GM19193 (cell line): ENCODE measurements around the gene GNA12.

ENCODE experiments used
- POLR2A ChIP-seq: IDR thresholded peaks from 4 replicates; pipeline ENCODE4 v1.6.1; 2011; ENCODE audit not compliant: insufficient read depth, insufficient read length; ENCODE audit errors: extremely low read depth

The GNA12 gene

DNA sequence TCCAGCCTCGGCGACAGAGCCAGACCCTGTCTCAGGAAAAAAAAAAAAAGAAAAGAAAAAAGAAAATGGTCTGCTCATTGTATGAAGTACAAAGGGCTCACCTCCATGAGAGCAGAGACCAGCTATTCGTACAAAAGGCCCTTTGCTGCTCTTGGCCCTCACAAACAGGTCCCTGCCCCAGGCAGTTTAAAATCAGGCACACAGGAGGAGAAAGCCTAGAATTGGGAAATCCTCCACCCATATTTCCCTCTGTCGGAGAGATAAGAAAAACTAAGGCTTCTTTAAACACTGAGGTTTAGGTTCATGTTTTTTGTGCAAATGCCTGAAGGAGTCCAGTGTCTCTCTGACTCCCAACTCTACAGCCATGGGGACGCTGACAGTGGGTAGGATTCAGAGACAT lies 15.1 kb downstream of the GNA12 start:
- no peak for TF ChIP-seq POLR2A

DNA sequence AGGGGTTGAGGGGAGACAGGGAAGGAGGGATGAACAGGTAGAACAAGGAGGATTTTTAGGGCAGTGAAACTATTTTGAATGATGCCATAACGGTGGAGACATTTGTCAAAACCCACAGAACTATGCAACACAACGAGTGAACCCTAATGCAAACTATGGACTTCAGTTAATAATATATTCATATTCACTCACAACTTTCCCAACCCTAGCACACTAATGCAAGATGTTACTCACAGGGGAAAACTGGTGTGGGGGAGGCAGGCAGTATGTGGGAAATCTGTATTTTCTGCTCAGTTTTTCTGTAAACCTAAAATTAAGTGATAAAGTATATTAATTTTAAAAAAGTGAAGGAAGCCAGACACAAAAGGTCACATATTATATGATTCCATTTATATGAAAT lies 17.3 kb downstream of the GNA12 start:
- TF ChIP-seq POLR2A: no peak

DNA sequence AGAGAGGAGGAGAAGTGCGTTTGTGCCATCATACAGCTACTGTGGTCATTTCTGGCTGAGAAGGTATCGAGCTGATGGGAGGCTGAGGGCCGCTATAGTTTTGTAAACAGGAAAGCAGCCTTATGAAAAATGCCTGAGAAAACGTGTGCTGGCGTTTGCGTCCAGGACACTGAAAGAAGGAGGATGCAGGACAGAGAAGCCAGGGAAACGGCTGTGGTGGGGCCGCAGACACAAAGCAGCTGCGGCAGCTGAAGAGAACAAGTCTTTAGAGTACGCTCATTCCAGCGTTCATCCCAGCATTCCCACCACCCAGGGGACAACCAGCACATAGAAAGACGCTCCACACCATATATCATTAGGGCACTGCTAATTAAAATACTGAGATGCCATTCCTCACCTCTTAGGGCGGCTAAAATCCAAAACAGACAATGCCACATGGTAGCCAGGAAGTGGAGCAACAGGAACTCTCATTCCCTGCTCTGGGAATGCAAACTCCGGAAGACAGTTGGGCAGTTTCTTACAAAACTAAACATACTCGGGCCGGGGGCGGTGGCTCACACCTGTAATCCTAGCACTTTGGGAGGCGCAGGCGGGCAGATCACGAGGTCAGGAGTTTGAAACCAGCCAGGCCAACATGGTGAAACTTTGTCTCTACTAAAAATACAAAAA lies 18.4 kb downstream of the GNA12 start:
- TF ChIP-seq POLR2A: no peak

DNA sequence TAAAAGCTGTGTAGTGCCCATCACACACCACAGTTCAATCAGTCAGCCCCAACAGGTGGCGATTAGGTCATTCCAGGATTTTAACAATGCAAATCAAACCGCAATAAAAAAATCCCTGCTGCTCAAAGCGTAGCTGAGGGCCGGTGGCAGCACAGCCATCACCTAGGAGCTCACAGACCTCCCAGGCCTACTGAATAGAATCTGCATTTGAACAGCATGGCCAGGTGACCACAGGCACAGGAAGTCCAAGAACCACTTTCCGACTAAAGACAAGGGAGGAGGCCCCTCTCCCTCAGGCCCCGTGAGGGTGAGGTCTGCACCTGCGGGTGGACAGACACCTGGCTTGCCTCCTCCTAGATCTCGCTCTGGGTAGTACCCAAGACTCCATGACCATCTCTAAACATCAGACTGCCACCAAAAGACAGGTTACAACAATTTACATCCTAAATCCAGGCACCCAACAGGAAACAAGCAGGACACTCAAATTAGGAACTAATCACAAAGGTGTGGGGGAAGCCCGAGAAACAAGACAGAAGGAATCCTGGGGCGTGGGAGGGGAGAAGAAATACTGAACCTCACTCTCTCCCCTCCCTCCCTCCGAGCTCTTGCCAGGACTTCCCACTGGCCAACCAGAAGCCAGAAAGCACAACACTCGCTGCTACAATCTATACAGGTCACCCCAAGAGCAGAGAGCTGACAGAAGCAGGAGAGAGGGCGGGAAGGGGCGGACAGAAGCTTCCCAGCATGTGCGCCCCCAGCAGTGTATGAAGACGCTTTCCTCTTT lies 19.2 kb downstream of the GNA12 start:
- no peak for TF ChIP-seq POLR2A

DNA sequence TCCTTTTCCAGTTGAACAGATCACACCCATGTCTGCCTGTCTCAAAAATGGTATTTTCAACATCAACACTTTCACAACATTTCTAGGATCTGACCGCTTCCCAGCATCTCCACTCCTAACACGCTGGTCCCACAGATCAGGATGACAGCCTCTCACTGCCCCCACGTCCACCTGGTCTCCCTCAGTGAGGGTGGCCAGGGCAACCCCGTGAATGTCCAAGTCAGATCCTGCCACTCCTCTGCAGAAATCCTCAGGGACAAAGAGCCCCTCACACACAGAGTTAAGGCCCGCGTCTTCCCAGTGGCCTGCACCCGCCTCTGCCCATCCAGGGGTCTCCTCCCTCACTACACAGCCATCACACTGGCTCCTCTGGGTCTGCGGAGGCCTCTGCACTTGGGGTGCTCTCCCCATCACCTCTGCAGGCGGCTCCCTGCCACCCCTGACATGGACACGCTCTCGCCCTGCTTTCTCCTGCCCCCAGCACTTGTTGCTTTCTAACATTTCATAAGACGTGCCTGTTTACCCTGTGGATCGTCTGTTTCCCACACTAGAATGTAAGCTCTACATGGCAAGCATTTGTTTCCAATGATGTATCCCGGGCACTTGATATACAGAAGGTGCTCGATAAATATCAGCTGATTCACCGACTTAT lies 20.0 kb downstream of the GNA12 start:
- TF ChIP-seq POLR2A: no peak

DNA sequence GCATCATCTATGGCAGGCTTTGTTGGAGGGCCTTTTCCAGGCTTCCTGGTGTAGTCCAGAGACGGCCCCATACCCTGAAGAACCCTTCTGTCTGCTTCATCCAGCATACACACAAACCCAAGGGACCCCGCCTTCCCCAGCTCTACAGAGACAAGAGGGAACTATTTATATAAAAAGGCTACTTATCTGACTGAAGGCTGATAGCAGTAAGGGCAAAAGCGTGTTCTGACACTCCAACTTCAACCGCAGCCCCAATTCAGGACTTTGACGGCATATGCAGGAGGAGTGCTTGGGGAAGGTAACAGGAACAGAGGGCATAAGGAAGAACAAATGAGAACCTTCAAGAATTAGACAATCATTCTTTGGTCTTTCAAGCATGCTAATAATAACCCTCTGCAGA lies 21.0 kb downstream of the GNA12 start:
- TF ChIP-seq POLR2A: no peak

DNA sequence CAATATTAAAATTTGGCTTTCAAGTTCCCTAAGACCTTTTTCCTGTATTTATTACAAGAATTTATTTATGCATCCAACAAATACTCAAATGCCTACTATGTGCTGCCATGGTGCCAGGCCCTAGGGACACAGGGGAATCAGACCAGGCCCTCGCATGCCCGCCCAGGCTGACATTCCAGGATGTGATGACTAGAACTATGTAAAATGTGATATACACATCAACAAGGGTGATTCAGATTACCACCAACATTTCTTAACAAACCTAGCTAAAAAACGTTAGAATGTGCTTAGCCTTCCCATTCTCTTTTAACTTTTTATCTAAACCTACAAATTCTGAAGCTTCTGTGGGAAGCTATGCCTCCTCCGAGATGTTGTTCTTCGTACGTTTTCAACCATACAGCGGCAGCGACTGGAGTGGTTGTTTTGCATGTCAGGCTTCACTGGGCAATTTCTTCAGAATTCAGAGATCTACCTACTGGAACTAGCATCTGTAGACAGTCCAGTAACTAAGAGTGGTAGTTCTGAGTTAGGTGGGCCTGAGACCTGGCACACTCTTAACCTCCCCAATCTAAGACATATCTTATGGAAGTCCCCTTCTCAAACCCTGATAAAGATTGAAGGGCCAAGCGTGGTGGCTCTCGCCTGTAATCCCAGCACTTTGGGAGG lies 22.1 kb downstream of the GNA12 start:
- no peak for TF ChIP-seq POLR2A

DNA sequence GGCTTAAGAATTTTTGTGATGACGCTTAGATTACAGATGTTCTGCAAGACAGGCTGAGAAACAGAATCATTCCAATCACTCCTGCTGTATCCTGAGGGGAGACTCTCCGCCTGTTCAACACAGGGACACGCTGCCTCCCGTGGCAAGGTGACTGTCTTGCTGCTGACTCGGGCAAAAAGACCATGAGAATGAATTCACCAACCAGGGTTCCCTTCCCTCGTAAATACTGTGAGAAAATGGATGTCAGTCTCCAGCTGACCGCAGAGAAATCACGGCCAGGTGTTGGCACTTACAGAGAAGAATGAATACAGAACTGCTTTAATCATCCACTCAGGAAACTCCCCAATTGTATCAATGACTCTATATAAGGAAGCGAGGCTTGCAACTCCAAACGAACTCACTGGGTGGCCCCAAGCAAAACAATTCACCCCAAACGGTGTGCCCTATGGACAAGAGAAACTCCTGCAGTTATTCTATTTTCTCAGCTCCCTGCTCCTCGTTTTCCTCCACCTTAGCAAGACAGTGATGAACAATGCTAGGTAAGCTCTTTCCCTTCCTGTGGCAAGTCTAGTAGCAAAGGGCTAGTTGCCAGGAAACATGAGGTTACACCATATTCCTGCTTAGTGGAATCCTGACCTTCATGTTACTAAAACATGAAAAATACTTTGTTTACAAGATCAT lies 22.8 kb downstream of the GNA12 start:
- no peak for TF ChIP-seq POLR2A

DNA sequence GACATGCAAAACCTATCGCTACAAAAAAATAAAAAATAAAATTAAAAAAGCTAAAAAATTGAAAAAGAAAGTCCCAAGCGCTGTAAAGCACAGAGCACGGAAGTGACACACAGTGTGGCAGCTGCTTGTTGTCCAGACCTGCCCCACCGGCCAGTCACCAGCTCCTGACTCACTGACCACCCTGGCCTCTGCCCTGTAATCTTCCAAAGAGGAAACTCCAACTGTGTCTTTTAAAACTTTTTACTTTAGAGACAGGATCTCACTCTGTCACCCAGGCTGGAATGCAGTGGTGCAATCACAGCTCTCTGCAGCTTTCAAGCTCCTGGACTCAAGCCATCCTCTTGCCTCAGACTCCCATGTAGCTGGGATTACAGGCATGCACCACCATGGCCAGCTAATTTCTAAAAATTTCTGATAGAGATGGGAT lies 23.6 kb downstream of the GNA12 start:
- TF ChIP-seq POLR2A: no peak

DNA sequence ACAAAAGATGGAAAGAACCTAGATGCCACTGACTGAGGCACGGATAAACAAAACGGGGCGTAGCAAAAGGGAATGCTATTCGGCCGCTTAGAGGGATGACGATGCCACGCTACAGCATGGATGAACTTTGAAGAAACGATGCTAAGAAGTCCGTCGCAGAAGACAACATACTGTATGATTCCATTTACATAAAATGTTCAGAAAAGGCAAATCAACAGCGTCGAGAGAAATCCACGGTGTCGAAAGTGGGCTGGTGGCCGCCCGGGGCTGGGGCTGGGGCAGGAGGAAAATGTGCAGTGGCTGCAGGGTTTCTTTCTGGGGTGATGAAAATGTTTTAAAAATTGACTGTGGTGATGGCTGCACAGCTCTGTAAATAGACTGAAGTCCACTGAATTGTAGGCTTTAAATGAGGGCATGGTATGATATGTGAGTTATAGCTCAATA lies 24.1 kb downstream of the GNA12 start:
- no peak for TF ChIP-seq POLR2A

DNA sequence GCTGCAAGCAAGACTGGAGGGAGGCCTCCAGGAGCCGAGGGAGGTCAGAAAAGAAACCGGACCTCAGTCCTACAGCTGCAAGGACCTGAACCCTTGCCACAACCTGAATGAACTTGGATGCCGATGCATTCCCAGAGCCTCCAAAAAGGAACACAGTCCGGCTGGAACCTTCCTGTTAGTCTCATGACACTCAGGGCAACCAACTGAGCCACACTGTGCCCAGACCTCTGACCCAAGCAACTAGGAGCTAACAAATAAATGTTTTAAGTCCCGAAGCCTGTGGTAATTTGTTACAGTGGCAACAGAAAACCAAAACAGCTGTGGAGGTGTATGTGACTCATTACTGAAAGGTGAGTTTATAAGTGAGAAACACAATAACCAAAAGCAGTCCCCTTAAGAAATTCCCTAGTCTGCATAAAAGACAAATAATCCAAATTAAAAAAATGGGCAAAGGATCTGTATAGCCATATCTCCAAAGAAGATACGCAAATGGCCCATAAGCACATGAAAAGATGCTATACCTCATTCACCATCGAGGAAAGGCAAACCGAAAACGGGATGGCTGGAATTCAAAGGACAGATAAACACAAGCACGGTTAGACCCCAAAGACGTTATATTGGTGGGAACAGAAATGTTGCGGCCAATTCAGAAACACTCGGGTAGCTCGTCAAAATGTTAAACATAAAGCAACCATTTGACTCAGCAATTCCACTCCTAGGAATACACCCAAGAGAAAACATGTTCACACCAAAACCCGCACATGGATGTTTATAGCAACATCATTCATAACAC lies 24.8 kb downstream of the GNA12 start:
- no peak for TF ChIP-seq POLR2A

DNA sequence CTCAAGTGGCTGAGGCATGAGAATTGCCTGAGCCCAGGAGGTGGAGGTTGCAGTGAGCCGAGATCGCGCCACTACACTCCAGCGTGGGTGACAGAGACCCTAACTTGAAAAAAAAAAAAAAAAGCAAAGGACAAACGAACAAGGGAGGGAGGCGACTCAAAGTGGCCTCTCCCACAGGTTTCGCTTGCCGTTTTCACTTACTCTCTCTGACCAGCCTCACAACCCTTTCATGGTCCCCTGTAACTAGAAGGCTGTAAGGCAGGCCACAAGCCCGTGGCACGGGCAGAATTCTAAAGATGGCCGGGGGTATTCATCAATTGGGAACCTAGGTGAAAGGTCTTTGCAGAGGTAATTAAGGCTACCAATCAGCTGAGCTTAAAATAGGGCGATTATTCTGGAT lies 25.5 kb downstream of the GNA12 start:
- TF ChIP-seq POLR2A: no peak

DNA sequence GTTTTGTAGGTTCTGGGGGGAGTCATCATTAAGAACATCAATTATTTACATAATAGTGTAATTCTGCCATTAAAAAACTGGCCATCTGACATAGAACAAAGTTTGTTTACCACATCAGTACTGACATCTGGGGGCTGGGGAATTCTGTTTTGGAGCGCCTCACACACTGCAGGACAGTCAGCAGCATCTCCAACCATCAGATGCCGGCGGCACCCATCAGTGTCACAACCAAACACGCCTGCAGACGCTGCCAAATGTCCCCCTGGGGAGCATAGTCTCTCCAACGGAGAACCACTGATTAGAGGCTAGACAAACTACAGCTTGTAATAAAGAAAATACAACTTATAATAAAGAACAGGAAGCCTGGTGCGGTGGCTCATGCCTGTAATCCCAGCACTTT lies 26.0 kb downstream of the GNA12 start:
- no peak for TF ChIP-seq POLR2A

DNA sequence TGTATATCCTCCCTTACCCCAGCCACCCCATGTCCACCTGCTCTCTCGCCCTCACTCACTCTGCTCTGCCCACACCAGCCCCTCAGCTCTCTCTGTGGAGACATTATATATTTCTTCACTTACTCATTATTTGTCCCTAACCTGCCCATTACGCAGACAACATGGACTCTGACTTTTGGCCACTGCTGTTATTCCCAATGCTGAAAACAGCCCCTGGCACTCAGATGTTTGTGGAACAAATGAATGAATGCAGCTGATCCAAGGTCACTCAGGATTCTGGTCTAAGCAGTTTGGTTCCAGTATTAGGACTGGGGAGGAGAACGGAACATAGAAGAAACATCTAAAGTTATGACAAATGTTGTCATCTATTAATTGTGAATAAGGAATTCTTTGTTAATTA lies 26.7 kb downstream of the GNA12 start:
- no peak for TF ChIP-seq POLR2A

DNA sequence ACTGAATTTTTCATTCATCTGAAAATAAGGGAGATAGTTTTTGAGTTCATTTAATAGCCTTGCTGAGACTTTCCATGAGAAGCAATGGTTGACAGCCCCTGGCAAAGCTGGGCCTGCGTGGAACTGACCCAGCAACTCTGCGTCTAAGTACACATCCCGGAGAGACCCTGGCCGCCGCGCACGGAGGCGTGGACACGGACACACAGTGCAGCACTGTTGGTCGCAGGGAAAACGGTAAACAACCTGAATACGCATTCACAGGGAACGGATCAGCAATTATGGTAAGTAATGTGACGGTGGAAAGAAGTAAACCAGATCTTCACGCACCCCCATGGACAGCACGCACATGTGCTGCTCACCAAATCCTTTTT lies 28.2 kb downstream of the GNA12 start:
- TF ChIP-seq POLR2A: no peak
